ENCODE measurements around the gene TENM4. TPM values are rescaled to one million over a fixed set of nuclear protein-coding genes. Genes with fewer than 3 reads are reported as not detected.

The TENM4 gene
- total RNA-seq, 1 donor from 2014 or later: 117 TPM

- TF ChIP-seq CTCF (IDR thresholded peaks at IDR 0.05; ENCODE audit: unreplicated experiment): no peak
- no peak overlapping the region for H3K27ac Mint-ChIP-seq
- no peak overlapping the region for H3K4me3 Mint-ChIP-seq (ENCODE audit: low read depth)
- H3K4me1 Mint-ChIP-seq (ENCODE audit: low read depth): peaks cover 8% of the 10 kb centered on the region
- H3K9me3 Mint-ChIP-seq (ENCODE audit: low read depth): no peaks in the 10 kb centered on the region
- no peaks in the 10 kb centered on the region for H3K36me3 Mint-ChIP-seq (ENCODE audit: insufficient read depth)
- no peak for DNase-seq (ENCODE audit: low spot score, unreplicated experiment)
- H3K27me3 Mint-ChIP-seq: no peaks in the 10 kb centered on the region
These were observed 346.2 kb downstream of the TENM4 start for GRCh38 chr11:79094616-79095015.

GRCh38 chr11:79092791-79093353, 348.0 kb downstream of the TENM4 start:
- H3K27me3 Mint-ChIP-seq: no peaks in the 10 kb centered on the region
- no peaks in the 10 kb centered on the region for H3K36me3 Mint-ChIP-seq (ENCODE audit: insufficient read depth)
- no peak for DNase-seq (ENCODE audit: low spot score, unreplicated experiment)
- no peak overlapping the region for H3K27ac Mint-ChIP-seq
- TF ChIP-seq CTCF (IDR thresholded peaks at IDR 0.05; ENCODE audit: unreplicated experiment): no peak
- no peaks in the 10 kb centered on the region for H3K9me3 Mint-ChIP-seq (ENCODE audit: low read depth)
- H3K4me1 Mint-ChIP-seq (ENCODE audit: low read depth): peaks cover 14% of the 10 kb centered on the region
- H3K4me3 Mint-ChIP-seq (ENCODE audit: low read depth): no peak overlapping the region

GRCh38 chr11:79090191-79090705, 350.6 kb downstream of the TENM4 start:
- no peak for DNase-seq (ENCODE audit: low spot score, unreplicated experiment)

GRCh38 chr11:79089601-79090000, 351.2 kb downstream of the TENM4 start:
- Mint-ChIP-seq H3K4me3 (ENCODE audit: low read depth) (no peak overlapping the region), H3K36me3 (ENCODE audit: insufficient read depth) (no peaks in the 10 kb centered on the region), H3K4me1 (ENCODE audit: low read depth) (peaks cover 29% of the 10 kb centered on the region), H3K27ac (no peak overlapping the region), H3K9me3 (ENCODE audit: low read depth) (no peaks in the 10 kb centered on the region), H3K27me3 (no peaks in the 10 kb centered on the region)
- TF ChIP-seq CTCF (IDR thresholded peaks at IDR 0.05; ENCODE audit: unreplicated experiment): no peak
- DNase-seq (ENCODE audit: low spot score, unreplicated experiment): no peak

More at GRCh38 chr11:79090191-79090705, 350.6 kb downstream of the TENM4 start:
- no peaks in the 10 kb centered on the region for H3K9me3 Mint-ChIP-seq (ENCODE audit: low read depth)
- no peaks in the 10 kb centered on the region for H3K36me3 Mint-ChIP-seq (ENCODE audit: insufficient read depth)
- no peak overlapping the region for H3K4me3 Mint-ChIP-seq (ENCODE audit: low read depth)
- H3K27me3 Mint-ChIP-seq: no peaks in the 10 kb centered on the region
- H3K27ac Mint-ChIP-seq: no peak overlapping the region
- H3K4me1 Mint-ChIP-seq (ENCODE audit: low read depth): peaks cover 29% of the 10 kb centered on the region
- TF ChIP-seq CTCF (IDR thresholded peaks at IDR 0.05; ENCODE audit: unreplicated experiment): no peak

- peaks cover 29% of the 10 kb centered on the region for H3K4me1 Mint-ChIP-seq (ENCODE audit: low read depth)
- H3K36me3 Mint-ChIP-seq (ENCODE audit: insufficient read depth): no peaks in the 10 kb centered on the region
- no peak overlapping the region for H3K27ac Mint-ChIP-seq
- no peak for DNase-seq (ENCODE audit: low spot score, unreplicated experiment)
- H3K27me3 Mint-ChIP-seq: no peaks in the 10 kb centered on the region
- H3K4me3 Mint-ChIP-seq (ENCODE audit: low read depth): no peak overlapping the region
- no peaks in the 10 kb centered on the region for H3K9me3 Mint-ChIP-seq (ENCODE audit: low read depth)
- TF ChIP-seq CTCF (IDR thresholded peaks at IDR 0.05; ENCODE audit: unreplicated experiment): no peak
These were observed 351.9 kb downstream of the TENM4 start for GRCh38 chr11:79088967-79089366.

Measured in progenitor cell of endocrine pancreas (in vitro differentiated cells).